NCI-H1092 (cell line): ENCODE measurements around the gene CUL7.
"Not testable (repeated sequence)": the region's sequence is repeated elsewhere in the genome, so short reads cannot be mapped to it uniquely, and the experiment has no call there.

Experiments
- DNase-seq: peaks from one replicate; lab custom pipeline; 2025; lab: John Stamatoyannopoulos, UW

The CUL7 gene

DNA sequence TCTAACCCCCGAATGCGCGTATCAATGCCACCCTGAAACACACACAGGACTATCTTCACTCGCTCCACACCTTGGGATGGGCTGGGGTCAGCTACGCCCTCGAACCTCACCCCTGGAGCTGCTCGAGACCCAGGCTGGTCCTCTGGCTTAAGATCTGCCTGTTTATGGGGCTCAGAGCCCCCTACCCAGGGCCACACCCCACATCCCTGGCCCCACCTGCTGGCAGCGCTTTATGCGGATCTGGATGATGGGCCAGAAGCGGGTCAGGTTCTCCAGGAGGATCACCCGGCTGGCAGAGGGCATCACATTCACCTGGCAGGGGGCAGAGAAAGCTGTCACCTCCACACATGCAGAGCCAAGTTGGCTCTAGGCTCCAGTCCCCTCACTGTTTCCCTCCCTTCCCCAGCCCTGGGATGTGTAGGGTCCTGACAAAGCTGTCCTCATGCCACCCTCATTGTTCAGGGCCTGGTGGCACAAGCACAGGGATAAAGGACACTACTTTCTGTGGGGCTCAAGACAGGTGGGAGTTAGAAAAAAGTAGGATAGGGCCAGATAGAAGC is 8.2 kb downstream of the CUL7 start:
- DNase-seq: no peak

DNA sequence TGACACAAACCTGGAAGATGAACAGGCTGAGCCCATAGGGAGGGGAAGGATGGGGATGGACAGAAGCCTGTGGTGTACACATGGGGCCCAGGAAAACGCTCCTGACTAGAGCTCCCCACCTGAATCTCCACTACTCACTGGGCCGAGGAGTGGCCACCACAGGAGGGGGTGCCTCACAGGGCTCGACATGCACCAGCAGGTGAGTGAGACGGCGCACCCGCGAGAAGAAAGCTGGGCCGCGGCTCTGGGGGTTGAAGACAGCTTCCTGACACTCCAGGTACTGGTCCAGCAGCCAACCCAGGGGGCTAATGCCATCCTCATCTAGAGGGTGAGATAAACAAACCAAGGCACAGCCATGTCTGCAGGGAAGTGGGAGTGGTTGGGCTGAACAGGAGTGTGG is 10.3 kb downstream of the CUL7 start:
- DNase-seq: no peak

DNA sequence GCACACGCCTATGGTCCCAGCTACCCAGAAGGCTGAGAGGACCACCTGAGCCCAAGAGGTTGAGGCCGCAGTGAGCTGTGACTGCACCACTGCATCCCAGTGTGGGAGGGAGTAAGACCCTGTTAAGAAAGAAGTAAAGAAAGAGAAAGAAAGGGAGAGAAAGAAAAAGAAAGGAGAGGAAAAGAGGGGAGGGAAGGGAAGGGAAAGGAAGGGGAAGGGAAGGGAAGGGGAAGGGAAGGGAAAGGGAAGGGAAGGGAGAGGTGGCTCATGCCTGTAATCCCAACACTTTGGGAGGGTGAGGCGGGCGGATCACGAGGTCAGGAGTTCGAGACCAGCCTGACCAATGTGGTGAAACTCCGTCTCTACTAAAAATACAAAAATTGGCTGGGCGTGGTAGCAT is 12.2 kb downstream of the CUL7 start:
- DNase-seq: not testable (repeated sequence)

DNA sequence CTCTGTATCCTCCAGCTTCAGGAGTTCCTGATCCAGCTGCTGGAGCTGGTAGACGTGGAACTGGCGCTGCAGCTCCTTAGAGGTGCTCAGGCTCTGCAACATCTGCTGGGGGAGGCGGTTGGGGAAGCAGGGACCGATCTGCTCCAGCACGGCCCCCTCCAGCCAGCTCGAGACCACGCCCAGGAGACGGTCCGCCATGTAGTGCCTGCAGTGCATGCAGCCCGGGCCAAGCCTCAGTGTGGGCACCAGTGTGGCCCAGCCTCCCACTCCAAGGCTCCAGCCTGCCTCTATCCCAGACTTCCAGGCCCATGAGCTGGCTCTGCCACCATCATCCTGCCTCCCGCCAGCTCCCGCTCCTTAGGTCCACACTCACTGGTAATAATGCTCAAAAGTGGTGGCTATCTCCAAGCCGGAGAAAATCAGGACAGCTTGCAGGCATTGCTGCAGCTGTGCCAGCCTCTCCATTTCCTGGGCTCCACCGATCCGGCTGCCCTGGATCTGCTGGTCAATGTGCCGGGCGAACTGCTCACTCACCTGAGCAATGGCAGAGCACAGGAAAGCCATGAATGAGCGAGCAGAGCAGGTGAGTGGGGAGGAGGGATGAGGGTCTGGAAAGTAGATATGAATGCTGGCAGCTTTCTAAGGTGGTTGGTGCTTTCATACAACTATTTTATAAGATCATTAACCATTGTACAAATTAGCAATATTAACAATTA is 13.0 kb downstream of the CUL7 start:
- DNase-seq: no peak

DNA sequence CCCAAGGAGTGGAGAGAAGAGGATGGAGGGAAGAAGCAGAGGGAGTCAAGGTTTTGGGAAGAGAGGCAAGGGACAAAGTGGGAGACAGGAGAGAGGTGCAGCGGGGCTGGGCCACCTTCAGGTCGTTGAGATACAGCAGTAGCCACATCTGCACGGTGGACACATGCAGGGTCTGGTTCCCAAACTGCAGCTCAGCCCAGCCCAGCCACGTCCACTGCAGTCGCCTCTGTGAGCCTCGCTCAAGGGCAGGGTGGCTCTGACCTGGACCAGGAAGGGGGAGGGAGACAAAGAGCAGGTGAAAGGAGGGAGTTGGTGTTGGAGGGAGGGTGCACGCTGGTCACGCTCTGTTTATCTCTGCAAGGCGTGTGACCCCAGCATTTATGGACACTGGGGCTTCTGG is 14.9 kb downstream of the CUL7 start:
- DNase-seq: no peak

DNA sequence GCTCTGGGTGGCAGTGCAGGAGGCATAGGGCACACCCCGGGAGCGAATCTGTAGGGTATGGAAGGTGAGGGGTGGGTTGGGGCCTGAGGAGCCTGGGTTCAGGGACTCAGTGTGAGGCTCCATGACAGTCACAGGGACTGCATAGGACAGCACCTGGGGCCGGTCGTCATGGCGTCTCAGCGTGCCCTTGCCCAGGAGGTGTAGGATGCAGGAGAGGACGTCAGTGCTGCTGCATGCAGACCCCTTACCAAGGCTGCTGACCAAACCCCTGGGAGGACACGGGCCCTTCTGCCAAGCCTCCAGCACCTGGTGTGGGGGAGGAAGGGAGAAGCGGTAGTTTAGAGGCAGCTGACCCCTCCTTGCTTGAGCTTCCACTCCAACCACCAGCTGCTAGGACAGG is 15.9 kb downstream of the CUL7 start:
- DNase-seq: no peak

DNA sequence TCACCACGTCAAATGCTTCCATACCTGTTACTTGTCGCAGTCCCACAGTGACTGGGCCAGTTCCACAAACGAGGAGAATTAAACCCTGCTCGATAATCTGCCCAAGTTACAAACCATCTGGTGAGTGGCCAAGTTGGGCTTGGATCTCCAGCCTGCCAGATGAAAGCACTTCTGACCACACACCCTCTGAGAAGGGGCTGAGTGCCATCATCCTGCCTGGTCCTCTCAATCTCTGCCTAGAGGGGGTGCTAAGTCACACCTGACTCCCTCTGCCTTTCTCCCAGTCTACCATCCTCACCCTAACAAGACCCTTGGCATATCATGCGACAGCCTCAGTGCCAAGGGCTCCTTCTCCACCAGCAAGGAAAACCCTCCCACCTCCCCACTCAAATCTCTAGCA is 16.5 kb downstream of the CUL7 start:
- DNase-seq: no peak

DNA sequence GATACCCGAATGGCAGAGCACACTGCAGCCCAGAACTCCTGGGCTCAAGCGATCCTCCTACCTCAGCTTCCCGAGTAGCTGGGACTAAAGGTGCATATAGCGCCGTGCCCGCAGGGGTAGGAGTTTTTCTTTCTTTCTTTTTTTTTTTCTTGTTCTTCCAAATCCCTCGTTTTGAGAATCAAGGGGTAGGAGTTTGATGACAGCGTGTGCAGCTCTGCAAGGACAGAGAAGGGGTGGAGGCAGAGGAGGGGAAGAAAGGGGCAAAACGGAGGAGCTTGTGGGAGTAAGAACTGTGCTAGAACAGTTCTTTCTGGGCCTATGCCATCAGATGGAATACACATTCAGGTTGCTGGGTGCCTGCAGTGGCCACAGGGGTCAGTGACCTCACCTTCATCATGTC is 16.9 kb downstream of the CUL7 start:
- DNase-seq: no peak

DNA sequence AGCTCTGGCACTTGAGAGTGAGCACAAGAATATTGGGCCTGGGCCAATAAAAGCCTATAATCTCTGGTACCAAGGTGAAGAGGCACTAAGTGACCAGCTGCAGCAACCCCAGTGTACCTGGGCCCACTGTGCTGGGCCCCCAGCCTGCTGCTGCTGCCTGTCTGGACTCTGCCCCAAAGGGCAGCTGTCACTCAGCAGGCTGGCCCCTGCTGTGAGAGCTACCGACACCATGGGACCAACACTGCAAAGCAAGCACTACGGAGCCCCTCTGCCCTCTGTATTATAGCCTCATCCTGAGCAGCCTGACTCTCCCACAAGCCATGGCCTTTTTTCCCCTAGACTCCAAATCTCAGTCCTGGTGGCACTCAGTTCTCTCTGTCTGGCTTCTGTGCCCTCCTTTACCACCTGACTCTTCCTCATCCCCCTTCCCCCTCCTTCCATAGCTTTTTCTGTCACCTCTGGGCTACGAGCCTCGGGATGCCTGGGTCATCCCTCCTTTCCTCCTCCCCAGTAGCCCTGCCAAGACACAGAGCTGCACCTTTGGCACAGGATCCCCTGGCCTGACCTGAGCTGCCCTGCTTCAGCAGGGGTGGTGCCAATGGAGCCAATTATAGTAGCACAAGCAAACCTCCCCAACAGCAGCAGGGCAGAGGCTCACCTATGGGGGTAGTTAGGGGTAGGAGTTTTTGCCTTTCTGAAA is 18.0 kb downstream of the CUL7 start:
- no peak for DNase-seq

DNA sequence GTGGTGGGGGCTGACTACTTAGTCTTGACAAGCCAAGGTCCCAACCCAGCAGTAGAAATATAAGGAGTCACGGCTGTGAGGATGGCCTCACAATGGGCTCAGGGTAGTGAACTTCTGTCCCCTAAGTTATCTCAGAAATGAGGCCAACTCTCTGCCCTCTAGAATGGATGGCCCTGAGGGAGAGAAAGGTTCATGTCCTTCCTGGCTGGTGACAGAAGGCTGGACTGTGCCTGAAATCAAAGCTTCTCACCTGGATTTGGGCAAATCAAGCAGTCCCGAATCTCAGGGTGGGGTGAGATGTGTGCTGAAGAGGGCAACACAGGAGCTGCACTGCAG is 19.5 kb downstream of the CUL7 start:
- DNase-seq: no peak

DNA sequence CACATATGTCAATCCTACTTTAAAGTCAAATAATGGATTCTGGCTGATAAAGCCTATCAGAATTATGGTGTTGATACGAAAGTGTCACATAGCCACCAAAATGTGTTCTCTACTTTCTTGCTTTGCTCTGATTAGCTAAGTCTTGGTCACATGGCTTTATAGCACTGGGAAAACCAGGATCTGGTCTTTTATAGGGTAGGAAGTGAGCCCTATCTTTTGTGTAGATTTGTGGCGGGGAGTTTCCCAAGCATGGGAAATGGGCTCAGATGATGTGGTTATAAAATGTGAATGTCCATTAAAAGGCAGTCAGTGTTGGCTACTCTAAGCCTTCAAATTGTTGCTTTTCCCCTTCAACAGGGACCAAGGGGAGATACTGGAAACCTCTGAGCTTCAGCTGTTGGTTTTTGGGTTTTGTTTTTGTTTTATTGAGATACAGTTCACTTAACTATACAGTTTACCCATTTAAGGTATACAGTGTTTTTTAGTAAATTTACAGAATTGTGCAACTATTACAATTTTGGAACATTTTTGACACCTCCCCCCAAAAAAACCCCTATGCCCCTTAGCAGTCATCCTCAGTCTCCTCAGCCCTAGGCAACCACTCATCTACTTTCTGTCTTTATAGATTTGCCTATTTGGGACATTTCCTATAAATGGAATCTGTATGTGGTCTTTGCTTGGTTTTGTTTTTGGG is 20.0 kb downstream of the CUL7 start:
- DNase-seq: no peak

DNA sequence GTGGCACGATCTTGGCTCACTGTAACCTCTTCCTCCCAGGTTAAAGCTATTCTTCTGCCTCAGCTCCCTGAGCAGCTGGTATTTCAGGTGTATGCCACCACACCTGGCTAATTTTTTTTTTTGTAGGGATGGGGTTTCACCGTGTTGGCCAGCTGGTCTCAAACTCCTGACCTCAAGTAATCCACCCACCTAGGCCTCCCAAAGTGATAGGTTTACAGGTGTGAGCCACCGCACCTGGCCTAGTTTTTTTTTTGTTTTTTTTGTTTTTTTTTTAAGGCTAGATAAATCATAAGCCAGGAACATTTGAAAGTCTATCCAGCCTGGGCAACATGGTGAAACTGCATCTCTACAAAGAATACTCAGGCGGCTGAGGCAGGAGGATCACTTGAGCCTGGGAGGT is 21.3 kb downstream of the CUL7 start:
- no peak for DNase-seq

DNA sequence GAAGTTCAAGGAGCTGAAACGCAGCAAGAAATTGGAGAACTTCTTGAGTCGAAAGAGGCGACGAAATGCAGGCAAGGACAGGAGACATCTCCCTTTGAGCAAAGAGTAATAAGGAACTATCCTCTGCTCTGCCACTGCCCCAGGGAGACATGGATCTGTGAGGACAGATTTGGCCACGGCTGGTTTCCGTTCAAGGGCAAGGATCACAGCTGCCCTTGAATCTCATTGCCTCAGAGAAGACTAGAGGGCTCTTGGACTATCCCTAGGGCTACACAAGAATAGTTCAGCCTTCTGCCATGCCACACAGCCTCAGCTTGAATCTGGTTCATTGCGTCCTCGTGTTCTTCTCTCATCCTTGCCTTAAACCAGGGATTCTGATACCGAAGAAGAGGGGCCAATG is 24.5 kb downstream of the CUL7 start:
- no peak for DNase-seq

DNA sequence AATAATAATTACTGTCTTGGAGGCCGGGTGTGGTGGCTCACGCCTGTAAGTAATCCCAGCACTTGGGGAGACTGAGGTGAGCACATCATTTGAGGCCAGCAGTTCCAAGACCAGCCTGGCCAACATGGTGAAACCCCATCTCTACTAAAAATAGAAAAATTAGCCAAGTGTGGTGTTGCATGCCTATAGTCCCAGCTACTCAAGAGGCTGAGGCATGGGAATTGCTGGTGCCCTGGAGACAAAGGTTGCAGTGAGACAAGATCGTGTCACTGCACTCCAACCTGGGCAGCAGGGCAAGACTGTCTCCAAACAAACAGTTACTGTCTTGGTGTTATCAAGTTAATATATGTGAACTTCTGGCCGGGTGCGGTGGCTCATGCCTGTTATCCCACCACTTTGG is 27.3 kb downstream of the CUL7 start:
- no peak for DNase-seq

DNA sequence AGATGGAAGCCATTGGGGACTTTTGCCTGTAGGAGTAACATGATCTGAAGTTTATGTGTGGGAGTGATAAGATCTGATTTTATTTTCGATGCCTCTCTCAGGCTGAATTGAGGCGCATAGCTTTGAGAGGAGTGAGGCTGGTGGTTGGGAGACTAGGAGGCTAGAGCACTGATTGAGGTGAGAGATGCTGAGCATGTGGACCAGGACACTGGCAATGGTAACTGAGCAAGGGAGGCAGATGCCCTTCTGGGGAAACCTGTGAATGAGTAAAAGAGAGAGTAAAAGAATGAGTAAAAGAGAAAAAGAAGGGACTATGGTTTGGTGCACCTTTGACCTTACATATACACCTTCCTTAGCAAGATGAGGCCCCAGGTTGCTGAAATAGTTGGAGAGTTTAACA is 29.2 kb downstream of the CUL7 start:
- DNase-seq: no peak

DNA sequence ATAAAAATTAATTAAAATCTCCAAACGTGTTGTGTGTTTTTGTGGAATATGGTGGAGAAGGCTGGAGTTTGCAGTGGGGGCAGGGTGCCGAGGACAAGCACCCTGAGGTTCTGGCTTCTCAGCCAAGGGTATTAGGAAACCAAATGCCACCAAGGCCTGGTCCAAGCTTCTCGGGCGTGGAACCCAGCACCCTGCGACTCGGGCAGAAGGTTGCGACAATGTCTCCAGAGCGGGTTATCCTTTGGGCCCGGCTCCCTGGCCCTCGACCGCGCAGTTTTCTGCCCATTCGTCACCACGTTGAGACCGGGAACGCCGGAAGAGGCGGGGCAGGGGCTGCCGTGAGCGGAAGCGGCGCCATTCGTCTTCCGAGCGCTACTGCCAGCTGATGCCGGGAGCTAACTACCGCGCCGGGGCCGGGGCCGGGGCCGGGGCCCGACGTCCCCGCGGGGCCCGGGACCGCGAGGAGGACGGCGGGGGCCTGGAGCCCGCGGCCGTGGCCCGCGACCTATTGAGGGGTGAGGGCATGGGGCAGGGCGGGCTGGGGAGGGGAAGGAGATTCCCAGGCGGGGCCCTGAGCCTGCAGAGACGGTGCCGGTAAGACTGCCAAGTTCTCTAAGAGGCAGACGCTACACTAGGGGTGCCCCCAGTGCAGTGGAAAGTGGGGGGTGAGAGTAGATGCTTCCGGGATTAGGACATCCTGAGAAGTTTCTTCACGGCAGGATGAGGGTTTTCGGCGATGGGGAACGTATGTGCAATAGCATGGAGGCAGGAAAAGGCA is 32.2 kb downstream of the CUL7 start, which contains the start of gene RRP36:
RRP36 (plus strand) TSS at position 354 of the 778 bp plus-strand sequence; CDS start at position 386, 32 bp downstream.
- DNase-seq: peak; percentile 51

DNA sequence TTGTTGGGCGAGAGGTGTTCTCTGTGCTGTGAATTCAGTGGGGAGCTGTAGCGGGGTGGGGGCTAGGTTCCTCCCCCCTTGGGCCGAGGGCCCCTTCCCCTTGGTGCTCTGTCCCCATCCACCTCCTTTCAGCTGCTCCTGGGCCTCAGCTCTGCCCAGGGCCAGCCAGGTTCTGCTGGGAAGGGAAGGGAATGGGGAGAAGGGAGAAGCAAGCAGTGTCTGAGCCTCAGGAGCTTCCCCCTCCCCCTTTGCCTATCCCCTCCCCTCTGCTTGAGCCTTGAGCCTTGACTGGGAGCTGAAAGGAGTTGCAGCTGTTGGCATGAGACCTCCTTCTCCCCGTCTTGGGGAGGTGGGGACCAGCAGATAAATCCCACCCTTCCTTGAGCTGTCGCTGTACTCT is 32.8 kb downstream of the CUL7 start:
- no peak for DNase-seq

DNA sequence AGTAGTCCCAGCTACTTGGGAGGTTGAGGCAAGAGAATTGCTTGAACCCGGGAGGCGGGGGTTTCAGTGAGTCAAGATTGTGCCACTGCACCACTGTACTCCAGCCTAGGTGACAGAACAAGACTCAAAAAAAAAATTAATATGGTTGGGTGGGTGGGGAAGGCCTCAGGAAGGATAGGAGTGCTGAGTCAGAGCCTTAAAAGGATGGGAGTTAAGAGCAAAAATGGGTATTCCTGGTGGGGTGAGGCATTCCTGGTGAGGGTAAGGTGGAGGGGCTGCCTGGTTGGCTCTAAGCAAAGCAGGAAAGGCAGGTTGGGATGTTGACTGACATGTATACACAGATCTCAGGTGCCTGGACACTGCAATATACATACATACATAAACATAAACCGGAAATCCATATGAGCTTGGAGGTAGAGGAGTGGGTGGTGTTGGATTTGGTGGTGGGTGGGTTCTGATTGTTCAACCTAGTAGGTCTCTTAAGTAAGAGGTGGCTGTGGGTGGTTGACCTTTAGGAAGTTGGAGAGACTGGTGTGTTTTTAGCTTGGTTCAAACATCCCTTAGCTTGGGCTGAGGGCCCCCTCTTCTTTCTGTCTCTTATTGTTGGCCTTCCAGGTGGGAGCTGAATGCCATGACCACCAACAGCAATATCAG is 33.5 kb downstream of the CUL7 start:
- no peak for DNase-seq

DNA sequence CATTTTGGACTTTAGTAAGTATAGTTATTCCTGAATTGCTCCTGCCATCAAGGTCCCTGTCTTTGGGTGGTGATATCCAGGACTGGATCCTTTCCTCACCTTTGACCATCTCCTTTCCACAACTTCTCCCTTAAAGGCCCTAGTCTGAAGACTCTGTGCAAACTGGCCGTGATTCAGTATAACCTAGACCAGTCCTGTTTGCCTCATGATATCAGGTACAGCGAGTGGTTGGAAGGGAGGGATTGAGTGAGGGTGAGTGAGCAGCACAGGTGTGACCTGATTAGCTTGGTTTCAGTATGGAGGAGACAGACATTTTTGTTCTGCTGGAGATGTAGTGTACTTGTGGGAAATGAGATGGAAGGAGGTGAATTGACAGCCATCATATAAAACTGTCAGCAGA is 34.5 kb downstream of the CUL7 start:
- no peak for DNase-seq

DNA sequence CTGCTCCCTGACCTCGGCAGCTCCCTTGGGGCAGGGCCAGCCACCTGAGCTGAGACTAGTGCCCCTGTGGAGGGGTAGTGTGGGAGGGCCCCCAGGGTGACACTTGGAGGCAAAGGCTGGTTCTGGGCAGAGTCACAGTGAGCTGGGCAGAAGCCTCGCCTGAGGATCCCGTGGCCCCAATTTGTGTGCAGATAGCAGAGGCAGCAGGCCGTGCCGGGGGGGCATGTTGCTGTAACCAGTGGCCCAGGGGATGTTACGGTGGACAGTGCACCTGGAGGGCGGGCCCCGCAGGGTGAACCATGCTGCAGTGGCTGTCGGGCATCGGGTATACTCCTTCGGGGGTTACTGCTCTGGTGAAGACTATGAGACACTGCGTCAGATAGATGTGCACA is 36.7 kb downstream of the CUL7 start:
- DNase-seq: no peak

DNA sequence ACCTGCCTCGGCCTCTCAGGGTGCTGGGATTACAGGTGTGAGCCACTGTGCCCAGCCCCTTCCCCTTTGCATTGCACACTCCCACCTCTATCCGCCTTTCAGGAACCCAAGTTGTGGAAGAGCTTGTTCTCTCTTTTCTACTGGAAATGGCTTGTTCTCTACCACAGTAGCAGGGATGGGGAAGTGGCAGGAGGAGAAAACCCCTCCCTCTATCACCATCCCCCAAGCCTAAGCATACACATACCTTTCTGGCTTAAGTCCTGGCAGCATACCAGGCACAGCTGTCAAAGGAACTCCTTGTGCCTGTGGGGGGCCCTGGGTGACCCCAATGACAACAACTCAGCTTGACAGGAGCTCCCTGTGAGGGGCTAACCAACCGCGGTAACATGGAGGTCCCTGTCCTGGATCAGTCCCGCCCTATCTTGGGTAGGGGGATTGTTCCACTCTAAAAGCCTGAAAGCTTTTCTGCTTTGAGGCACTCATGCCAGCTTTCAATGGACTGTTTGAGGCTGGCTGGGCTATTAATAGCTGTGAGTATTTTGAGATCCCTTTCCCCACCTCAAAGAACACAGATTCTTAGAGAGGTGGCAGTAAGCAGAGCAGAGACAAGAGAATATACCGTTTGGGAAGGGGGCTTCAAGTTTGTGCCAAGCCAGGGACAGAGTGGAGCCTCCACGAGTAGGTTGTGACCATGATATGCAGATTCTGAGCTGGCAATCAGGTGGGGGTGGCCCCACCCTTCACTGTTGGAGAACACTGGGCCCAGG is 37.3 kb downstream of the CUL7 start:
- no peak for DNase-seq
